Activated CD4-positive, CD25-positive, alpha-beta regulatory T cell (primary cell): ENCODE results near the gene CHKA.
A peak's percentile ranks its signal among the peaks of the same experiment; 100 is the strongest.

Experiments
- DNase-seq, 4 experiments: peaks; one replicate each; lab custom pipeline; 2025; lab: John Stamatoyannopoulos, UW

Gene CHKA

DNA sequence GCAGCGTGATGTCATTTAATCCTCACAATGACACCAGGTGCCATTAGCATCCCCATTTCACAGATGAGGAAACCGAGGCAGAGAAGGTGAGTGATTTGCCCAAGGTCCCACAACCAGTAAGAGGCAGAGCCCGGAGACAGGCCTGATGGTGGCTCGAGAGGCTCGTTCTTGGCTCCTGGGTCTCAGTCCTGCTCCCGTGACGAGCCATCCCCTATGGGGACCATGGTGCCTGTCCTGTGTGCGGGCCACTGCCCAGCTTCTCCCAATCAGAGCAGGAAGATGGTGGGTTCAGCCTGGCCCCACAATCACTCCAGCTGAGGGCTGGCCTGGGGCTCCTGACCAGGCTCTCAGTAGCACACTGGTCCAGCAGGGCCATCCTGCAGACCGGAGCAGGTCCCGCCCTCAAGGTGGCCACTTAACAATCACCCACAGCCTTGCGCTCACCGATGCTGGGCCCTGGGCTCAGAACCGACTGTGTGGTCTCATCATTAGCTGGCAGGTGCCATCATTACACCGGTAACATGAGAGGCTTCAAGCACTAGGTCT, 107.5 kb downstream of the CHKA start:
- no peak for DNase-seq

DNA sequence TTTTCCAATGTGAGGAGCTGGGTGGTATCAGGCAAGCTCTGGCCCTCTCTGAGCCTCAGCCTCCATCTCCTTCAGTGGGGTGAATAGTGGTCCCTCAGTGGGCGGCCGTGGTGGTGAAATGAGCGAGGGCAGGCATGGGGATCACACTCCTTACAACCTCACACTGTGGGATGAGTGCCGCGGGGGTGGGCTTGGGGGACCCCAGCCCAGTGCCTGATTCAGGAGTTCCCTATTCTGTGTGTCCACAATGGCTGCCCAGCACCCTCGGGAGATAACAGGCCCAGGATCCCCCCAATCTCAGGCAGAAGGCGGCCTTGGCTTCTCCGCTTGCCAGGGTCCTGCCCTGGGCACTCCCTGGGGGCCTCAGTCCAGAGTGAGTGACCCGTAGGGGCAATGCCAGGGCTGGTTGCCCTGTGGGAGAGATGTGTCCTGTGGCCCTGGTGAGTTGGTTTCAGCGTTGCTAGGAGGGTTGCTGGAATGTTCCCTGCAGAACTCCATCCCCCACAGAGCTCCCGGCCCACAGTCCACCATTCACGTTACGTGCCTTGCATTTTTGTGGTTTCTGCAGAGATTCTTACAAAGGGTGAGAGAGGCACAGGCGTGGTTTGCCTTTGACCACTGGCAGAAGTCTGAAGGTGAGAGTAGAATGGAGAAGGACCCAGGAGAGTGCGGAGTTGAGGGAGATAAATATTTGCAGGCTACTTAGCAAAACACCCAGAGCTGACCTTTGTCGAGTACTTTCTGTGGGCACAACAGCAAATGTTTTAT, 108.2 kb downstream of the CHKA start:
- no peak for DNase-seq

DNA sequence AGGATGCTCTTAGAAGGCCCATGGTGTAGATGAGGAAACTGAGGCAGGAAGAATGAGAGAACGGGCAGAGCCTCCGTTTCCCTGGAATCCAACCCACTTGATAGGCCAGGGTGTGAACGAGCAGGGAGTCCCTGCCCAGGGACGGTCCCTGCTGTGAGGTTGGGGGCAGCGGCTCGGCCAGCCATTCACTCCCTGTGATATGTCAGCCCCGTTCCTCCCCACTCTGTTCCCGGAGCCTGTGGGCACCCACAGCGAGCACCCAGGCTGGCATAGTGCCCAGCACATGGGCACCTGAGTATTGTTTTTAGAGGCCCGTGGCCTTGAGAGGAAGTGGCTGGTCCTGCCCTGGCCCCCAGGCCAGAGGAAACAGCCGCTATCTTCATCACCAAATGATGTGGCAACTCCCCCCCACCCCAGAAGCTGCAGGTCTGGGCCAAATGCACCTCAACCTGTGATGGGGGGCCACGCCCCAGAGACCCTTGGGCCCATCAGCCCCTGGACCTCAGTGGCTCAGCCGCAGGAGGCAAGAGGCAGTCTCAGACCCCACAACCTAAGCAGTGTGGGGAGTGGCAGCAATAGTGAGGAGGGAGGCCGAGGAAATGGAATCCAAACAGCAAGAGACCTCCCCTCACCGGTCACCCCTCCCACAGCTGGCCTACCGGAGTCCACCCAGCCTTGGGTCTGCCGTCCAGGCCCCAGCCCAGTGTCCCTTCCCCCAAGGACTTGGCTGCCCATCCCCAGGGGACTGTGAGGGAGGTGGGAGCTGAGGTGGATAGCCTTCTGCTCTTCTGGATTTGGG, 108.9 kb downstream of the CHKA start:
- DNase-seq = no peak

DNA sequence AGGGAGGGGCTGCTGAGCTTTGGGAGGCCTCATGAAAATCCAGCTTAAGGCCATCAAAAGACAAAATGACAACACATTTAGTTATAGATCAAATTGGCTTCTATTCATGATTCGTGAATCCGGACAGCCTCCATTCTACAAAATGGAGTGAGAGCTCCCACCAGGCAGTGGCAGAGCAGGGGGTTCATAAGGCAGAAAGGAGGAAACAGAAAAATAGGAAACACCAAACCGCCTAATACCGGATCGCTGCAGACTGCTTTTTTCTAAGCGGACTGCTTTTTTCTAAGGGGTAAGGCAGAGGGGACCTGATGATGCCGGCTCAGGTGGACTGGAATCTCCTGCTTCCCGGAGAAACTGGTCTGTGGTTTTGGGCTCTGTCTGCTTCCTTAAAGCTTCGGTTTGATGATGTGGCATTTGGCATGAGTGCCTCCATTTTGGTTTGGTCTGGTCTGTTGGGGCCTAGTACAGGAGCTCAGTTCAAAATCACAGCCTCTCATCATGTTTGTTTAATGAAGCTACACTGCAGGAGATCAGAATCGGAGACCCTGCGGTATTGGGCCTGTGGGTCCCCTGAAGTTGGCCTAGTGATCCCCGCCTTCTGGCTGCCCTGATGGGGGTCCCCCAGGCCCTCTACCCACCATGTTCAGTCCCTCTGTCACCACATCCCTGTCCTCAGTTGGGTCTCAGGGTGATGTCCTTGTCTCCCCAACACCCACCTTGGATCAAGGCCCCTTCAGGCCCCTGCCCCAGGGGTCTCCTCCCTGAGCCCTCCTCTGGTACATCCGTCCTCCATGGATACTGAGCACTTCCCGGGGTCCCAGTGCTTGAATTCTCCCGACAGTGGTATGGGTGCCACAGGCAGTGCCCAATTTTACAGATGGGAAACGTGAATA, 109.9 kb downstream of the CHKA start:
- no peak for DNase-seq

DNA sequence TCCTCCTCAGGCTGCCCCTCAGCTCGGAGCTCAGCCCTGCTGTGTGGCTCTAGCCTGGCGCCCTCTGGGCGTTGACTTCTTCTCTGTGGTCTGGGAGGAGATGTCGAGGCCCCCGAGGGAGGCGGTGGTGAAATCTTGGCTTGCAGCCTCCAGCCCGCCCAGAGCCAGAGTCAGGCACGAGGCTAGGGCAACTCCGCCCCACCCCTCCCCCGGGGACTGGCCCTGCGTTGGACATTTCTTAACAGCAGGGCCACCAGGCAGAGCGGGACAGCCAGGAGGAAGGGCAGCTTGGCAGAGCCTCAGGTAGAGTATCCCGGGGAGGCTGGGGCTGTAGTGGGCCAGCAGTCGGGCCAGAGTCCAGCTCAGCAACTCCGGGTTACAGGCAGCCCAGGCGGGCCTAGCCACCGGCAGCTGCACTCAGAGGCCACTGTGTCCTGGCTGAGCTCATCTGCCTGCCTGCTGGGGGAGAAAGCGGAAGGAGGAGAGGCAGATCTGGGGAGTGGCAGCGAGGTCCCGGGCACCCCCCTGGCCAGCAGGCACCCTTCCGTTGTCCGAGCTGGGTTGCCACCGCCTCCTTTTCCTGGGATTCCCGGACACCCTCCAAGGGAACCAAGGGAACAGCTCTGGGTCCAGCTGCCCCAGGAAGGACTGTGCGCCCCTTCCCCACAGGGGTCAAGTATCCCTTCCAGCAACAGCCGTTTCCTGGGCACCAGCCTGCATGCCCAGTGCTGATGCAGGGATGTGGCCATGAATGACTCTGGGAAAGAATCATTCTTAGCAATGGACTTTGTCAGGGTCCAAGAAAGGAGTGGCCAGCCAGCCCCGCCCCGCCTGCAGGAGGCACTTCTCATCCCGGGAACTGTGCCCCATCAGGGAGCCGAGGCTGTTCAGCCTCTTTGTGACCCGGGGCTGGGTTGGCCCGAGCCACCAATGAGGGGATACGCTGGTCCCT, 110.8 kb downstream of the CHKA start, which contains the start of gene ALDH3B1:
Gene ALDH3B1 (plus strand): TSS at position 238 of the 952 bp plus-strand sequence. CDS start 4,971 bp downstream, outside the sequence.
- DNase-seq = no peak

DNA sequence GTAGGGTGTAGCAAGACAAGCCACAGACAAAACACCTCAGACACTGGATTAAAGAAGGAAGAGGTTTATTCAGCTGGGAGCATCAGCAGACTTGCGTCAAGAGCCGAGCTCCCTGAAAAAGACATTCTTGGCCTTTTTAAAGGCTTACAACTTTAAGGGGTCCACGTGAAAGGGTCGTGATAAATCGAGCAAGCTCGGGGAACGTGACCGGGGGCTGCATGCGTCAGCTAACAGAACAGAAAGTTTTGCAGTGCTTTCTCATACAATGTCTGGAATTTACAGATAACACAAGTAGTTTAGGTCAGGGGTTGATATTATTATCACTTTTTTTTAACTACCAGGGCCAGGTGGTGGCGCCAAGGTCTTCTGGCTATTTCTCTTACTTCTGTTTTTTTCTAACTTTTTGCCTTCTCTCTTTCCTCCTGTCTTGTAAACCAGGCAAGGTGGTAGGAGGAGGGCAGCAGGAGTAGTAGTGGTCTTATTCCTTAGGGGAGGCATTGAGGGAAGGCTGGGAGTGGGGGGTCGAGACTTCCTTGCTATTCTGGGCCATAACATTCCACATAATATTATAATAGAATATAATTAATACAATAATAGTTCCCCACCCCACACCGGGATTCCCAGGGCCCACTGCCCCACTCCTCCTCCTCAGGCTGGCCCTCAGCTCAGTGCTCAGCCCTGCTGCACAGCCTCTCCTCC, 111.6 kb downstream of the CHKA start:
- DNase-seq = no peak

DNA sequence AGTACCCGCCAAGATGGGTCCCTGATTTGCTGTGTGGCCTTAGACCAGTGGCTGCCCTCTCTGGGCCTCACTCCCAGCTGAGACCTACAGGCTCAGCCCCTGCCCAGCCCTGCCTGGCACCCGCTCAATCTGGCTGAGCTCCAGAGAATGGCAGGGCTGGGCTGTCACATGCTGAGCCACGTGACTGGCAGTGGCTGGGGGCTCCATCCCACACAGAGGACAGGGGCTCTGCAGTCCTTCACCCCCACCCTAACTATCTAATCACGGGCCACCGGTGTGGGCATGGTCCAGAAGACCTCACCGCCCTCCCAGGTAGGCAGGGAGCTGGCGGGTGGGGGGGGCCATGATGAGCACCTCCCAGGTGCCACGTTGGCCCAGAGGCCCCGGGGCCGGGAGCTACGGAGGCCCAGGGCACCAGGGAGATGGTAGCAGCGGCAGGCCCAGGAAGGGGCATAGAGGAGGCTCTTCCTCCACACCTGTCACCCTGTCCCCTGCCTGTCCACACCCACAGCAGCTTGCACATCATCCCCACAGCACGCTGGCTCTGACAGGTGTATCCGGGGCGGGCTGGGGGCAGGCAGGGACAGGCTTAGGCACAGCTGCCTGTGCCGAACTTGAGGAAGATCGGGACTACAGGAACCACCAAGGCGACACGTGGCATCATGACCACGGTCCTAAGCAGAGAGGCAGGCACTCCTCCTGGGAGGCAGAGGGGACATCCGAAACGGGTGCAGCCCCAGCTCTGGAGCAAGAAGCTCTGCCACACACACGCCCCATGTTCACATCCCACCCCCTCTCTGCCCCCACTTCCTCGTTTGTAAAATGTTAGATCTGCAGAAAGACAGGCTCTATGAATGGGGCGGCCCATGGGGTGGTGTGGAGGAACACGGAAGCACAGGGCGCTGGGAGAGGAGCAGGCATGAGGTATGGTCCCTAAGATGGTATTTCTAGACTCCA, 112.5 kb downstream of the CHKA start:
- DNase-seq = no peak

DNA sequence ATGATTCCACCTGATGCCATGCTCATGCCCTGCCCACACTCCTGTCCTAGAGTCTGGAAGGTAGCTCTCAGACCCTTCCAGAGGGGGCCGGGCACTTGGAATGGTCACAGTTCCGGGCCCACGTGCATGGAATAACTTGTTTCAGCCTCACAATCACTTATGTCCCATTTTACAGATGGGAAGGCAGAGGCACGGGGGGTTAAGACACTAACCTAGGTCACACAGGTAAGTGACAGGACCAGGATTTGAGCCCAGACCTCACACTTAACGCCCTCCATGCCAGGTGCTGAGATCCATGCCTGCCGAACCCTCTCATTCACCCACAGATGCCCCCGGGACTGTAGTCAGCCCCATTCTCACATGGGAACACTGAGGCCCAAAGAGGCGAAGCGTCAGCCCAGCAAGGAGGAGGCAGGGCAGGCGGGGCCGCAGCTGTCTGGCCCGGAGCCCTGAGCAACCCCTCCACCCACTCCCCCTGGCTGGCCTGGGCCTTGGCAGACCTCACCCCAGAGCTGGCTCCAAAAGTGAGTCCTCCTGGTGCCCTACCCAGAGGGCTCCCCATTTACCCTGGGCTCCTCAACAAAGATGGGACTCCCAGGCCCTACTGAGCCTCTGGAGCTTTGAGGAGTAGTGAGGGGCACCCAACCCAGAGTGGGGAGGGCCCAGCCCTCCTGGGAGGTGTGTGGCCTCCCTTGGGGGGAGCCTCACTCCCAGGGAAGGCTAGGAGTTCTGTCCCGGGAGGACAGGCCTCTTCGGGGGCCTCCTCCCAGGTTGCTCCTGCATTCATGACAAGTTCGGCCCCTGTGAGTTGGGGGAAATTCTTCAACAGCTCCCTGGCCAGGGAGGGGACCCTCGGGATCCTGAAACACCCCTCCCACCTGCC, 113.4 kb downstream of the CHKA start:
- no peak for DNase-seq

DNA sequence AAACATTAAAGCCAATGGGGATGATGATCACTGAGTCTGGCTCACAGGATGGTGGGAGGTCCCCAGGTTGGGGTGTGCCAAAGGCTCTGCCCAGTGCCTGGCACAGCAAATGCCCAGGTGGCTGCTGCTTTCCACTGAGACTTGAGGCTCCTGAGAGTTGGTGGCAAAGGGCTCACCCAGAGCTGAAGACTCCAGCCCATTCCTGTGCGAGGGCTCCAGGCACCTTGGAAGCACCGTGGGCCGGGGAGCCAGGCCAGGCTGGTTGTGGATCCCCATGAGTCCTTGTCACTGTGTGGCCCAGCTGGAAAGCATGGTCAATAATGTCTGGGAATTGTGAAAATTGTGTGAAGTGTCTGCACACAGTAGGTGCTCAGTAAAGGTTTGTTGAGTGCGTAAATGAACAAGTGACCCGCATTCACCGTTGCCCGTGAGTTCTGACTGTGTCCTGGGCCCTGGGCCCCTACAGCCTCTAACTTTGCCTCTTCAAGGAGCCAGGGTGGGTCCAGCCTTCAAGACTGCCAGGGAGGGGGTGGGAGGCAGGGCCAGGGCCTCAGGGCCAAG, 114.5 kb downstream of the CHKA start:
- DNase-seq = no peak

DNA sequence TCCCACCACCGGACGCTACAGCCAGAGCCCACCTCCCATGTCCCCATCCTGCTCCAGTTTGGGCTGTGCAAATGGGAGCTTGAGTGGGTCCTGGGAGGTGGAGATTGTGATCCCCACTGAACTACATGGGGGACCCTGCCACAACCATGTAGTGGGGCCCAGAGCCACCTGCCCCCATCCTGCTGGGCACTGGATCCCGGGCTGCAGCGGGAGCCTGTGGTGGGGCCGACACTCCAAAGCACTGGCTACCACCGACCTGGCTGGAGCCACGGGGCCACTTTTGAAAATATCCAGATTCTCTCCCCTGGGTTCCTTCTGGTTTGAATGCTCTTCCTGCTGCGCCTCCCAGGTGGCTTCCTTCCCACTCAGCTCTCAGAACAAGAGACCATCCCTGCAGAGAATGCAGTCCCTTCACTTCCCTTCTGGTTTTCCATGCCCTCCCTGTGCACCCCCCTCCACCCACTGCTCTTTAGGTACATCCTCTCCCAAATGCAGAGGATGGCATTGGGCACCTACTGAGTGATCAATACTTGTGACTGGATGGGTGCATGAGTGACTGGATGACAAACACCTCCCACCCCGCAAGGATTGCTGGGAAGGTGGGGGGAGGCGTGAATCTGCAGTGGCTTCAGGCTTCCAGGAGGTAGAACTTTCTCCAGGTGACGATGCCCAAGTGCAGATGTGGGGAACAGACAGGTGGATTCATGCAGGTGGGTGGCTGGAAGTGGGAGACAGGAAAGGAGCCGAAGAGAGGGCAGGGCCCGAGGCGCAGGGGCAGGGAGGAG, 116.4 kb downstream of the CHKA start:
- DNase-seq = no peak

DNA sequence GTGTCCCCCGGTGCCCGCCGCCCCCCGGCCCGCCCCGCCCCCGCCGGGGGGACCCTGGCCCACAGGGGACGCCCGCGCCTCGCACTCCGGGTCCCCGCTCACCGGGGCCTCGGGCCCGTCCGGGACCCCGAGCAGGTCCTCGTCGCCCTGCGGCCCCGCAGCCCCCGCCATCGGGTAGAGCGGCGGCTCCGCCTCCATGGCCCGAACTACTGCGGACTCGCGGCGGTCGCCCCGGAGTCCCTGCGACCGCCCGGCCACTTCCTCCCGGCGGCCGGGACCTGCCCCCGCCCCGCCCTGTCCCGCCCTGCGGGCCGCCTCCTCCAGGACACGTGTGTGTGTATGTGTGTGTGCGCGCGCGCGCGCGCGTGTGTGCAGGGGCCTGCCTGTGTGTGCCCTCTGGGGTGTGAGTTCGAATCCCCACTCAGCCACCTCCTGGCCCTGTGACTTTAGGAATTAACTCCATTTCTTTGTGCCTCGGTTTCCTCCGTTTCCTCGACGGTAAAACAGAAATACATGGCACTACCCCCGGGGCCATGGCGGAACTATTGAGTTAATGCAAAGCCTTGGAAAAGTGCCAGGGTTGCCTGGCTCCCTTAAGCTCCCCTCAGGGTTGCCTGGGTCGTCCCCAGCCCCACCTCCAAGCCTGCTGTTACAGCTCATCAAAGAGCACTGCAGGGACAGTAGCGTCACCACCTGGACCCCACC, 117.2 kb downstream of the CHKA start, which contains the start of gene UNC93B1:
Gene UNC93B1 (minus strand): TSS at position 252 of the 705 bp plus-strand sequence. CDS start 54 bp downstream, at position 198.
- DNase-seq = peak; percentile 56 to 67 (median 59)

DNA sequence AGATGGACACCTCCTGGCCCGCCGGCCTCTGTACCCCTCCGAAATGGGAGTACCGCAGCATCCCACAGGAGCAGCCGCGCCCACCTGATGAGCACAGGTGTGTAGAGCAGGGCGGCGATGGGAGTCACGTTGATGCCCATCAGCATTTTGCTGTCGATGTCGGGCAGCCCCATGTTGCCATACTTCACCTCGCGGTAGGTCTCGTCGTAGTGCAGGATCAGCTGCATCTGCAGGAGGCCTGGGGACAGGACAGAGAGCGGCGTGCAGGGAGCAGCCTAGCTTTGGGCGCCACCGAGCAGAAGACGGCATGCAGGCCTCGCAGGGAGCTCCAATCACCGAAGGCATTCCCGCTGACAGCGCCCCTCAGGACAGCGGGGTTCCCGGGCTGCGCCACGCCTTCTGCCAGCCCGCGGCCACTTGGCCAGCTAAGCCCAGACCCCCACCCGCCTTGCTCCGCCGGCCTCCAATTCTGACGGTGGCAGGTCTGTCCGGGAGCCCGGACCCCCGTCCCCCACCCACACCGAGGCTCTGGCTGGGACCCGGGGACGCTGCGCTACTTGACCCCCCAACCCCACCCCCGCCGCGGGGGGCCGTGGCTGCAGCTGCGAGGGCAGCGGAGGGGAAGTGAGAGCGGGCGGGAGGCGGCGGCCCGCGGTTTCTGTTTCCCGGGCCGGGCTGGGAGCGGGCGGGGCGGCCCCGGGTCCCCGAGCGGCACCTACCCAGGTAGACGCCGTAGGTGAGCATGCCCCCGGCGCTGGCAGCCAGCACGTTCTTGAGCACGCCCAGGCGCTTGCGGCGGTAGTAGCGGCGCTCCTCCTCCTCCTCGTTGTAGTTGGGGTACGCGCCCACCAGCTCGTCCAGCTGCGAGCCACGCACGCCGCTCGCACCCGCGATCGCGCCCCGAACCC, 118.0 kb downstream of the CHKA start:
- peak in 2 of 4 experiments; percentile 42 to 46 for DNase-seq
